Colonic mucosa (tissue), 4 donors: ENCODE results near the gene OR52M1. TPM values are rescaled to one million over a fixed set of nuclear protein-coding genes. Genes with fewer than 3 reads are reported as not detected.
A peak's percentile ranks its signal among the peaks of the same experiment; 100 is the strongest.

Experiments
- DNase-seq: peaks from one replicate; pipeline ENCODE4 v3.0.0-alpha.2; 2020
- H3K27ac ChIP-seq: fragments of 200-600 bp; one replicate; pipeline ENCODE4 v1.8.0; 2021
- H3K27me3 ChIP-seq: fragments of 200-600 bp; one replicate; pipeline ENCODE4 v1.8.0; 2021
- H3K36me3 ChIP-seq: fragments of 200-600 bp; one replicate; pipeline ENCODE4 v1.8.0; 2021
- H3K4me1 ChIP-seq: fragments of 200-600 bp; one replicate; pipeline ENCODE4 v1.8.0; 2021; ENCODE audit warnings: mild to moderate bottlenecking
- H3K4me3 ChIP-seq: fragments of 200-600 bp; one replicate; pipeline ENCODE4 v1.8.0; 2021
- H3K9ac ChIP-seq, 2 donors: one replicate each; pipeline ENCODE4 v1.7.0; 2013; ENCODE audit warnings: control low read depth in 2 of 2, low read depth in 2 of 2, low read length in 2 of 2
- H3K9me3 ChIP-seq: fragments of 200-600 bp; one replicate; pipeline ENCODE4 v1.8.0; 2021
- CTCF ChIP-seq: fragments of 200-600 bp; IDR thresholded peaks from one replicate; pipeline ENCODE4 v1.8.0; 2022; ENCODE audit warnings: antibody characterized with exemption, mild to moderate bottlenecking
- intact Hi-C: fragments of 100-400 bp; cut with DNase I; formaldehyde crosslinking; loops from one replicate; pipeline ENCODE4 v1.14.1; 2022
- total RNA-seq, 2 donors: library from RNA; stranded (reverse); fragmentation: NEBNext Ultra II Directional in 1 of 2; extraction: Animal tissue kit (Norgen Biotek cat#: 25700) in 1 of 2; gene quantifications; one replicate each; pipeline ENCODE4 v1.2.1, GENCODE V29; 2021
- donor health status: healthy.
- donor health status: DM: no; HTN: no; CAD: no.
- donor health status: DM: no; HTN: no; CAD: no.

The OR52M1 gene
- total RNA-seq, 2 donors from 2014 or later: not detected

- DNase-seq: no peak
- no peaks in the 10 kb centered on the region for H3K4me1 ChIP-seq
- no peaks in the 10 kb centered on the region for H3K36me3 ChIP-seq
- no peaks in the 10 kb centered on the region for H3K27me3 ChIP-seq
- no peak overlapping the region for H3K9ac ChIP-seq
- H3K27ac ChIP-seq: peak overlapping the region; percentile 11
- no peak for TF ChIP-seq CTCF
- H3K4me3 ChIP-seq: no peak overlapping the region
- intact Hi-C loops: no loop called here
- H3K9me3 ChIP-seq: no peaks in the 10 kb centered on the region
Observed at GRCh38 chr11:4547416-4547815, 2.4 kb downstream of the OR52M1 start.

- H3K27ac ChIP-seq: no peak overlapping the region
- no peaks in the 10 kb centered on the region for H3K9me3 ChIP-seq
- no peaks in the 10 kb centered on the region for H3K4me1 ChIP-seq
- DNase-seq: no peak
- H3K27me3 ChIP-seq: no peaks in the 10 kb centered on the region
- no peaks in the 10 kb centered on the region for H3K36me3 ChIP-seq
- no peak overlapping the region for H3K4me3 ChIP-seq
- no peak overlapping the region for H3K9ac ChIP-seq
- no peak for TF ChIP-seq CTCF
- intact Hi-C loops: no loop called here
Observed at GRCh38 chr11:4551346-4551979, 6.5 kb downstream of the OR52M1 start.

- DNase-seq: no peak
- H3K36me3 ChIP-seq: no peaks in the 10 kb centered on the region
Observed at GRCh38 chr11:4559527-4560440, 14.8 kb downstream of the OR52M1 start.

GRCh38 chr11:4560467-4560866 is 15.5 kb downstream of the OR52M1 start:
- Histone ChIP-seq H3K4me3 (no peak overlapping the region), H3K9ac (no peak overlapping the region), H3K9me3 (no peaks in the 10 kb centered on the region), H3K27ac (no peak overlapping the region), H3K4me1 (no peaks in the 10 kb centered on the region), H3K27me3 (no peaks in the 10 kb centered on the region), H3K36me3 (no peaks in the 10 kb centered on the region)
- intact Hi-C loops: no loop called here
- no peak for TF ChIP-seq CTCF
- no peak for DNase-seq

More at GRCh38 chr11:4559527-4560440, 14.8 kb downstream of the OR52M1 start:
- no peaks in the 10 kb centered on the region for H3K4me1 ChIP-seq
- no peak overlapping the region for H3K9ac ChIP-seq
- H3K27me3 ChIP-seq: no peaks in the 10 kb centered on the region
- intact Hi-C loops: no loop called here
- no peak overlapping the region for H3K4me3 ChIP-seq
- H3K27ac ChIP-seq: no peak overlapping the region
- TF ChIP-seq CTCF: no peak
- H3K9me3 ChIP-seq: no peaks in the 10 kb centered on the region

- H3K36me3 ChIP-seq: no peaks in the 10 kb centered on the region
- TF ChIP-seq CTCF: no peak
- no peak overlapping the region for H3K4me3 ChIP-seq
- no peaks in the 10 kb centered on the region for H3K4me1 ChIP-seq
- H3K27ac ChIP-seq: no peak overlapping the region
- no peaks in the 10 kb centered on the region for H3K9me3 ChIP-seq
- H3K9ac ChIP-seq: no peak overlapping the region
- H3K27me3 ChIP-seq: no peaks in the 10 kb centered on the region
- no peak for DNase-seq
- intact Hi-C loops: no loop called here
Observed at GRCh38 chr11:4565371-4565770, 20.4 kb downstream of the OR52M1 start.
